HL-60 (cell line): Measurements from ENCODE around the gene TBC1D22A.
A peak's percentile ranks its signal among the peaks of the same experiment; 100 is the strongest.

ENCODE experiments used
- DNase-seq, 2 experiments: peaks; one replicate each; pipeline ENCODE4 v3.0.0-alpha.2; 2010 to 2020; ENCODE audit warnings: low read depth in 1 of 2, low spot score in 1 of 2
- H3K27ac ChIP-seq: fragments of 250-450 bp; sonication (Bioruptor Pico); replicated peaks from 2 replicates; pipeline ENCODE4 v1.5.1; 2020; ENCODE audit warnings: mild to moderate bottlenecking, moderate library complexity
- H3K27me3 ChIP-seq: fragments of 250-450 bp; sonication (Bioruptor Pico); 2 replicates; pipeline ENCODE4 v1.5.1; 2021; ENCODE audit warnings: mild to moderate bottlenecking, moderate library complexity; ENCODE audit not compliant: insufficient read depth, poor library complexity, severe bottlenecking
- H3K4me3 ChIP-seq: replicated peaks from 2 replicates; pipeline ENCODE4 v1.5.1; 2011; ENCODE audit warnings: mild to moderate bottlenecking, control low read depth, low read length; ENCODE audit not compliant: insufficient read depth
- GABPA ChIP-seq: IDR thresholded peaks from 2 replicates; pipeline ENCODE4 v1.6.1; 2012; ENCODE audit warnings: low read depth
- POLR2AphosphoS5 ChIP-seq: IDR thresholded peaks from 2 replicates; pipeline ENCODE4 v1.6.1; 2012; ENCODE audit warnings: low read depth
- SPI1 ChIP-seq: IDR thresholded peaks from 2 replicates; pipeline ENCODE4 v1.6.1; 2012; ENCODE audit warnings: low read depth, mild to moderate bottlenecking, borderline replicate concordance
- TF ChIP-seq, protein P1 (sequence below): IDR thresholded peaks from one replicate; pipeline ENCODE4 v1.5.1; 2011; ENCODE audit warnings: low read length, control low read depth, inconsistent platforms; ENCODE audit not compliant: insufficient read depth
- TF ChIP-seq, protein P2 (sequence below): IDR thresholded peaks from 2 replicates; pipeline ENCODE4 v1.6.1; 2012; ENCODE audit warnings: low read depth; ENCODE audit not compliant: insufficient replicate concordance

The TBC1D22A gene

DNA sequence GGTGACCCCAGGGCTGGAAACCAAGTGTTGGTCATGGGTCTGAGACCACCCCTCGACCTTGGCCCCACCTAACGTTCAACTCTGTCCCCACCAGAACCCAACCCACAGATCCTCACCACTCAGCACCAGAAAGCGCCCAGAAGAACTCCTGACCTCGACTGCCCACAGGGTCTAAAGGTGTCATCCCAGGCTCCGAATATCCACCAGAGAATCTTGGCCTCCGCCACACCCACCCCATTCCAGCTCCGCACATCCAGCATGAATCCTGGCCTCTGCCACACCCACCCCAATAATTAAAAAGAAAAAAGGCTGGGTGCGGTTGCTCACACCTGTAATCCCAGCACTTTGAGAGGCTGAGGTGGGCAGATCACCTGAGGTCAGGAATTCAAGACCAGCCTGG is 25.7 kb upstream of the TBC1D22A start:
- H3K27ac ChIP-seq: peak overlapping the region; percentile 71; the same call in 1 of the 2 replicates

DNA sequence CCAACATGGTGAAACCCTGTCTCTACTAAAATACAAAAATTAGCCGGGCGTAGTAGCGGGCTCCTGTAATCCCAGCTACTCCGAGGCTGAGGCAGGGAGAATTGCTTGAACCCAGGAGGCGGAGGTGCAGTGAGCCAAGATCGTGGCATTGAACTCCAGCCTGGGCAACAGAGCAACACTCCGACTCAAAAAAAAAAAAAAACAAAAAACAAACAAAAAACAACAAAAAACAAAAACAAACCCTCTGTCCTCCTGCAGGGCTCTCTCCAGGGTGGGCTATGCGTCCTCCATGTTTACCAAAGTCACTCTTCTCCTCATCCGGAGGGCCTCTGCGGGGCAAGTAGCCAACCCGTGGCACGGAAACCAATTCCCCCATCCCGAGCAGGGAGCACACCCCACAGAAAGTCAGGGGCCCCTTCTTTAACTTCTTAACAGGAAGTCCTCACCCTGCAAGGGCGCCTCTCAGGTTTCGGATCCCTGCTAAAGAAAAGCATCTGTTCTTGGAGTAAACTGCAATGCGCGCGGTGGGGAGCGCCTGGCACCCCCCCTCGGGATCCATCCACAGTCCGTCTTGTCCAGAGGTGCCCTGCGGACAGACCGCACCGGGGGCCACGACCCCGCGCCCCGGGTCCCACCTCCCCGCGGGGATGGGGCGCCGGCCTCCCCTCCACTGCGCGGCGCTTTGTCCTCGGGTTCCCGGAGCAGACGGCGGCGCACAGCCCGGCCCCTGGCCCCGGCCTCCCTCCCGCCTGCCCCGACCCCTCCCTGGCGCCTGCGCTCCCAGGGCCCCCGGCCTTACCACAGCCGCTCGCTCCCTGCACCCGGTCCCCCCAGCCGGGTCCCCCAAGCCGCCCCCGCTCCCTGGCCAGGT is 25.1 kb upstream of the TBC1D22A start:
- DNase-seq: peak in 1 of 2 experiments; percentile 68
- TF ChIP-seq, protein P1, sequence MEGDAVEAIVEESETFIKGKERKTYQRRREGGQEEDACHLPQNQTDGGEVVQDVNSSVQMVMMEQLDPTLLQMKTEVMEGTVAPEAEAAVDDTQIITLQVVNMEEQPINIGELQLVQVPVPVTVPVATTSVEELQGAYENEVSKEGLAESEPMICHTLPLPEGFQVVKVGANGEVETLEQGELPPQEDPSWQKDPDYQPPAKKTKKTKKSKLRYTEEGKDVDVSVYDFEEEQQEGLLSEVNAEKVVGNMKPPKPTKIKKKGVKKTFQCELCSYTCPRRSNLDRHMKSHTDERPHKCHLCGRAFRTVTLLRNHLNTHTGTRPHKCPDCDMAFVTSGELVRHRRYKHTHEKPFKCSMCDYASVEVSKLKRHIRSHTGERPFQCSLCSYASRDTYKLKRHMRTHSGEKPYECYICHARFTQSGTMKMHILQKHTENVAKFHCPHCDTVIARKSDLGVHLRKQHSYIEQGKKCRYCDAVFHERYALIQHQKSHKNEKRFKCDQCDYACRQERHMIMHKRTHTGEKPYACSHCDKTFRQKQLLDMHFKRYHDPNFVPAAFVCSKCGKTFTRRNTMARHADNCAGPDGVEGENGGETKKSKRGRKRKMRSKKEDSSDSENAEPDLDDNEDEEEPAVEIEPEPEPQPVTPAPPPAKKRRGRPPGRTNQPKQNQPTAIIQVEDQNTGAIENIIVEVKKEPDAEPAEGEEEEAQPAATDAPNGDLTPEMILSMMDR: no peak
- TF ChIP-seq SPI1 (peak; percentile 52; the same call in 1 of the 2 replicates), GABPA (0 out of 2 replicates have a peak, but pooled peaks have one; percentile 15), POLR2AphosphoS5 (no peak)
- TF ChIP-seq, protein P2, sequence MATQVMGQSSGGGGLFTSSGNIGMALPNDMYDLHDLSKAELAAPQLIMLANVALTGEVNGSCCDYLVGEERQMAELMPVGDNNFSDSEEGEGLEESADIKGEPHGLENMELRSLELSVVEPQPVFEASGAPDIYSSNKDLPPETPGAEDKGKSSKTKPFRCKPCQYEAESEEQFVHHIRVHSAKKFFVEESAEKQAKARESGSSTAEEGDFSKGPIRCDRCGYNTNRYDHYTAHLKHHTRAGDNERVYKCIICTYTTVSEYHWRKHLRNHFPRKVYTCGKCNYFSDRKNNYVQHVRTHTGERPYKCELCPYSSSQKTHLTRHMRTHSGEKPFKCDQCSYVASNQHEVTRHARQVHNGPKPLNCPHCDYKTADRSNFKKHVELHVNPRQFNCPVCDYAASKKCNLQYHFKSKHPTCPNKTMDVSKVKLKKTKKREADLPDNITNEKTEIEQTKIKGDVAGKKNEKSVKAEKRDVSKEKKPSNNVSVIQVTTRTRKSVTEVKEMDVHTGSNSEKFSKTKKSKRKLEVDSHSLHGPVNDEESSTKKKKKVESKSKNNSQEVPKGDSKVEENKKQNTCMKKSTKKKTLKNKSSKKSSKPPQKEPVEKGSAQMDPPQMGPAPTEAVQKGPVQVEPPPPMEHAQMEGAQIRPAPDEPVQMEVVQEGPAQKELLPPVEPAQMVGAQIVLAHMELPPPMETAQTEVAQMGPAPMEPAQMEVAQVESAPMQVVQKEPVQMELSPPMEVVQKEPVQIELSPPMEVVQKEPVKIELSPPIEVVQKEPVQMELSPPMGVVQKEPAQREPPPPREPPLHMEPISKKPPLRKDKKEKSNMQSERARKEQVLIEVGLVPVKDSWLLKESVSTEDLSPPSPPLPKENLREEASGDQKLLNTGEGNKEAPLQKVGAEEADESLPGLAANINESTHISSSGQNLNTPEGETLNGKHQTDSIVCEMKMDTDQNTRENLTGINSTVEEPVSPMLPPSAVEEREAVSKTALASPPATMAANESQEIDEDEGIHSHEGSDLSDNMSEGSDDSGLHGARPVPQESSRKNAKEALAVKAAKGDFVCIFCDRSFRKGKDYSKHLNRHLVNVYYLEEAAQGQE: no peak
- H3K4me3 ChIP-seq: peak overlapping the region; percentile 73
- H3K27ac ChIP-seq: peak overlapping the region; percentile 71
- no peaks in the 10 kb centered on the region for H3K27me3 ChIP-seq

More for the DNA sequence above, 25.7 kb upstream of the TBC1D22A start:
- Histone ChIP-seq H3K27me3 (no peaks in the 10 kb centered on the region), H3K4me3 (peak overlapping the region; percentile 73)
- TF ChIP-seq, protein P2: no peak
- TF ChIP-seq SPI1 (no peak), GABPA (no peak)
- DNase-seq: no peak

DNA sequence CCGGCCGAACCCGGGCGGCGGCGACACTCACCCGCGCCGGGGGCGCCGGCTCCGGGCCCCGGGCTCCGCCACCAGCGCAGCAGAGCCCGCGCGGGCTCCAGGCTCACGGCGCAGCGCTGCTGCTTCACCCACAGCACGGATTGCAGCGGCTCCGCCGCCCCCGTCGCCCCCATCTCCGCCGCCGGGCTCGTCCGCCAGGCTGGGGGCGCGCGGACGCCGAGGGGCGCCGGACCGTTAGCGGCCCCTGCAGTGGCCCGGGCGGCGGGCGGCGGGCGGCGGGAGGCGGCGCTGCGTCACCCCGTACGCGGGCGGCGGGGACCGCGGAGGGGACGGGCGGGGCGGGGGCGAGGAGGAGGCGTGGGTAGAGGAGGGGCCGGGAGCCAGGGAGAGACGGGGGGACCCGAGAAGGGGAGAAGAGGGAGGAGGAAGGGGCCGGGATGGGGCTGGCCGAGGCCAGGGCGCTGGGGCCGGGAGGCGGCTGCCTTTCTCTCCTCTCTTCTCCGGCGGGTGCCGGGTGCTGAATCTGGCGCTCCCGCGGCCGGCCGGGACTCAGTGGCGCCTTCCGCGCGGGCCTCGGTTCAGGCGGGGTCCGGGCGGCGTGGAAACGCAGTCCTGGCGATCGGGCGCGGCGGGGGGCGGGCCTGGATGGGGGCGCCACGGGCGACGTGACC is 24.3 kb upstream of the TBC1D22A start, which contains the start of gene CERK:
Gene CERK (minus strand): TSS at position 277 of the 671 bp plus-strand sequence. CDS start 104 bp downstream, at position 173.
- peak; percentile 43 to 67 for DNase-seq
- TF ChIP-seq SPI1: no peak
- no peak for TF ChIP-seq GABPA
- TF ChIP-seq, protein P2: no peak
- TF ChIP-seq, protein P1: no peak
- no peak for TF ChIP-seq POLR2AphosphoS5
- H3K27me3 ChIP-seq: no peaks in the 10 kb centered on the region
- H3K27ac ChIP-seq: peak within 1 kb of the TSS; percentile 71
- peak within 1 kb of the TSS; percentile 73 for H3K4me3 ChIP-seq
